HG03521 (cell line): ENCODE data around the gene OR5T2.
"Not testable (repeated sequence)": the region's sequence is repeated elsewhere in the genome, so short reads cannot be mapped to it uniquely, and the experiment has no call there.

Source experiments
- ATAC-seq: cut with Tn5 transposase; IDR thresholded peaks from one replicate; pipeline ENCODE4 v1.9.1; 2021; ENCODE audit warnings: mild to moderate bottlenecking, moderate library complexity; ENCODE audit not compliant: unreplicated experiment

Gene OR5T2

GRCh38 chr11:56234155-56234554, at the start of gene OR5T2:
Gene OR5T2 (minus strand): TSS chr11:56234255. CDS start chr11:56233062, 1,193 bp downstream.
- no peak for ATAC-seq

DNA sequence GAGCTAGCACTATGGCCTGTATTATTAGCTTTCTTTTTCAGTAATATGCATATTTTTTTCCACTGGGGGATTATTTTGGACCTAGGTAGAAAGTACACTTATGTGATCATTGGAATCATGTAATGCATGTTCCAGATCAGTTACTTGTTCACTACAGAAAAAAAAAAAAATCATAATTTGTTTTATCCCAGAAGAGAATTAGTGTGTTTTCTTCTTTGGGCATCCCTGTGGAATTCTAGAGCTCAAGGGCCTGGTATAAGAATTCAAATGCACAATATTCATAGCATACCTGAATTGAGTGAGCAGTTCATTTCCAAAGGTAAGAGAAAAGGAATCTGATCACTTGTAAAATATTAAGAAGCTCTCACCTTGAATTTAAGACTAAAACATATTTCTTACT, 39.8 kb upstream of the OR5T2 start, which contains the start of gene OR5T1:
Gene OR5T1 (plus strand): TSS at position 301 of the 400 bp plus-strand sequence. CDS start 1,485 bp downstream, outside the sequence.
- ATAC-seq = no peak

GRCh38 chr11:56271092-56271491, 37.0 kb upstream of the OR5T2 start:
- ATAC-seq = no peak

DNA sequence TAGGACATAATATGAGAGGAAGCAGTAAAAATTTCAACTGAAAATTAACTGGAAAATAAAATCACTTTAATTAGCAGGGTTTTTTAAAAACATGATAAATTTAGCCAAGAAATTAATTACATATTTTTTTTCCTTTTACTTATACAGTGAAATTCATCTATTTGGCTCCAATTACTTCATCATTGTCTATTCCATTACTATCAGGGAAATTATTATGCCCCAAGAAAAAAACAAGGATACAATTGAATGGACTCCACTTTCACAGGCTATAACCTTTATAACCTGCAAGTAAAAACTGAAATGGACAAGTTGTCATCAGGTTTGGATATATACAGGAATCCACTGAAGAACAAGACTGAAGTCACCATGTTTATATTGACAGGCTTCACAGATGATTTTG, 17.9 kb upstream of the OR5T2 start, which contains the start of gene OR5T3:
Gene OR5T3 (plus strand): TSS at position 301 of the 400 bp plus-strand sequence. CDS start 0 bp downstream, at position 301.
- ATAC-seq = no peak

DNA sequence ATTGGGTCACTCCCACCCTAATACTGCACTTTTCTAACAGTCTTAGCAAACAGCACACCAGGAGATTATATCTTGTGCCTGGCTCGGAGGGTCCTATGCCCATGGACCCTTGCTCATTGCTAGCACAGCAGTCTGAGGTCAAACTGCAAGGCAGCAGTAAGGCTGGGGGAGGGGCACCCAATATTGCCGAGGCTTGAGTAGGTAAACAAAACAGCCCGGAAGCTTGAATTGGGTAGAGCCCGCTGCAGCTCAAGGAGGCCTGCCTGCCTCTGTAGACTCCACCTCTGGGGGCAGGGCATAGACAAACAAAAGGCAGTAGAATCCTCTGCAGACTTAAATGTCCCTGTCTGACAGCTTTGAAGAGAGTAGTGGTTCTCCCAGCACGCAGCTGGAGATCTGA, 14.3 kb downstream of the OR5T2 start:
- ATAC-seq = not testable (repeated sequence)

- no peak for ATAC-seq
These were observed 19.5 kb downstream of the OR5T2 start for GRCh38 chr11:56214537-56214936.

DNA sequence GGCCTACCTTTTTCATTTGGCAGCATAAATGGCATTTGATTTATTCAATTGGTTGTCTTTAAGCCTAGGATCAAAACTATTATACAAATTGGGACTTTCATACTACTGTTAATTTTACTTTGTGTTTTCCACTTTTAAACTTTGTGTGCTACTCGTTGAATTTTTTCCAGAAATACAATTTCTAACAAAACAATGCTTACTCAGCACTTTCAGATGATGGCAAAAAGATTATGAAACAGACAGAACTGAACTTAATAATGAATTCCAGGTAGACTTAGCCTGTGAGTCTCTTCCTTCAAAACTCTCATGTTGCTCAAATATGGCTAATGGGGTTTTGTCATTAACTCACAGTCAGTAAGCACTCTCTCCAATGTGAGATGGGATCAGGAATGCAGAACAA, 26.3 kb downstream of the OR5T2 start:
- no peak for ATAC-seq

- no peak for ATAC-seq
These were observed 36.7 kb downstream of the OR5T2 start for GRCh38 chr11:56197367-56197766.

DNA sequence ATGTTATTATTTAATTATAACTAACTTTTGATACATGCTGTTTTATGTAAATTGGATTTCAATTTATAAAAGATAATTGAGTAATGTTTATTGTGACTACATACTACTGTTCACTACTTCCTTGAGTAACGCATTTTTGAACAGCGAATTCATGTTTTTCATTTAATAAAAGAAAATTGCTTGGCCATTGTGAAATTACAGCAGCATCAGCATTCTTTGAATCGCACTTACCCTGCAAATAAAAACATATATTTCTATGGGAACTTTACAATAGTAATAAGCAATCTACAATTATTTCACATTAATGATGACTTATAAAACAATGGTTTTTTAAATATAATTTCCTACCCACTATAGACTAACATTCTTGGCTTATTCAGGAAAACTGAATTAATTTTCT, 37.4 kb downstream of the OR5T2 start:
- no peak for ATAC-seq

DNA sequence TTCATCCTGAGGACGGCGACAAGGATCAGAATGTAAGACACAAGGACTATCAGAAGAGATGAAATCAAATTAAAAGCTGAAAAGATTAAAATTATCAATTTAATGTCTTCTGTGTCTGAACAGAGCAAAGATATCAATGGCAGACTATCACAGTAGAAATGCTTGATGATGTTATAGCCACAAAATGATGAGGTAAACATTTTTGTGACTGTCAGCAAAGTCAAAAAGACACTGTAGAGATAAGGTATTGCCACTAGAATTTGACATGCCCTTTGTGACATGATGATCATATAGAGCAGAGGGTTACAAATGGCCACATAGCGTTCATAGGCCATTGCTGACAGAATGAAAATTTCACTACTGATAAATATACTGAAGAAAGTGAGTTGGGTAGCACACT, 45.5 kb downstream of the OR5T2 start:
- ATAC-seq = no peak

DNA sequence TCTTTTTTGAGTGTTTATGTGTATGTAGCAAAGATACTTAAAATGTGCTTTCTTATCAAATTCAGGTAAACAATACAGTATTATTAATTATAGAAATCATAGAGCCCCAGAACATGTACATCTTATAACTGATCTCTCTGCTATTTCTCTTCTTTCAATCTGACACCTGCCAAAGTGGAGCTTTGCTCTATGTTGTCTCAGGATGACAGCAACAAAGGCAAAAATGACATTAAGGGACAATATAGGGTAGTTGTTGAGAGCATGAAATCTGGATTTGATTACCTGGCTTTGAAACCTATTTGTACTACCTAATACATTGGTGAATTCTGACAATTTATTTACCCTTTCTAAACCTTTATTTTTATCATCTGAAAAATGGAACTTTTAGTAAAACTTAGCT, 50.6 kb downstream of the OR5T2 start:
- no peak for ATAC-seq
